ENCODE results near the gene ZNF180. TPM values are rescaled to one million over a fixed set of nuclear protein-coding genes. Genes with fewer than 3 reads are reported as not detected.

ZNF180 gene
- total and polyA plus RNA-seq, 2 donors (not counting 3 experiments of a cell fraction or from before 2014, with no cell fraction given) = 2.1 to 8.6 TPM

DNA sequence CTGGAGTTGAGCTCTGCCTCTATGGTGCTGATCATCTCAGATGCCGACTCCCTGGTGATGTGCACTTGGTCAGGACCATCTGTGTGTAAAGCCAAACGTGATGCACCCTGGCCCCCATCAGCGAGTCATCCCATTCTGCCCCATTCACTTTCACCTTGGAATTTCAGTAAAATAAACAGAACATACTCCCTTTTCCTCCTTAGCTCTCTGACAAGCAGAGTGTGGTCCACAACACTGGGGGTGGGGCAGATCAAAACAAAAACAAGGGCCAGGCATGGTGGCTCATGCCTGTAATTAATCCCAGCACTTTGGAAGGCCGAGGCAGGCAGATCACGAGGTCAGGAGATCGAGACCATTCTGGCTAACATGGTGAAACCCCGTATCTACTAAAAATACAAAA lies 16.8 kb upstream of the ZNF180 start:
- H3K27me3 ChIP-seq (ENCODE audit: control insufficient read depth in 2 of 2, insufficient read depth in 2 of 2, low read length in 2 of 2) = no peaks in the 10 kb centered on the region
- FAIRE-seq (no peak), DNase-seq (ENCODE audit: low read depth, low spot score) (no peak)
- no peak overlapping the region for H2AFZ ChIP-seq (ENCODE audit: low read depth, low read length)
- no TSS peak for BruUV-seq (replicated peaks)
- H3K36me3 ChIP-seq (ENCODE audit: control insufficient read depth in 2 of 2, extremely low read depth in 1 of 2, insufficient read depth in 2 of 2, low read length in 2 of 2) = no peaks in the 10 kb centered on the region
- CTCF ChIA-PET = interaction anchor here (0.6 to 1.4 kb wide), 4 partner anchors 9 to 53 kb away, joined by 3 to 4 read pairs (median 4); no protein-coding TSS in a partner anchor
- POLR2A ChIA-PET = no interaction called here
- intact Hi-C loops (cut with micrococcal nuclease) (no loop called here), dilution Hi-C loops (cut with MboI; ENCODE audit: extremely low pct_ligation_motif_present, low sequenced_read_pairs) (no loop called here)
- H3K4me1 ChIP-seq (ENCODE audit: control insufficient read depth, extremely low read depth, insufficient read depth, low read length) = no peaks in the 10 kb centered on the region
- no peak overlapping the region for H3K27ac ChIP-seq (ENCODE audit: insufficient read depth, low read depth, low read length)
- no peaks in the 10 kb centered on the region for H4K20me1 ChIP-seq (replicated peaks; ENCODE audit: control insufficient read depth, extremely low read depth, insufficient read depth, low read length)
- H3K9me1 ChIP-seq (replicated peaks; ENCODE audit: control insufficient read depth, extremely low read depth, insufficient read depth, low read length) = no peaks in the 10 kb centered on the region
- no peak overlapping the region for H3K4me2 ChIP-seq (ENCODE audit: insufficient read depth, low read length)
- TF ChIP-seq GATA2 (IDR thresholded peaks at IDR 0.05; ENCODE audit: insufficient read depth, insufficient read length, low read depth, low read length) (no peak), POLR2AphosphoS5 (IDR thresholded peaks at IDR 0.05; ENCODE audit: insufficient read depth, low read depth, low read length) (no peak), MYC (IDR thresholded peaks at IDR 0.05; ENCODE audit: low read depth, low read length) (no peak)
- no peaks in the 10 kb centered on the region for H3K9me3 ChIP-seq (replicated peaks; ENCODE audit: control insufficient read depth, insufficient read depth, low read length)
- no peaks in the 10 kb centered on the region for H3K79me2 ChIP-seq (ENCODE audit: control insufficient read depth, insufficient read depth, low read length)
- H3K4me3 ChIP-seq (replicated peaks in 1 of 3; ENCODE audit: insufficient read depth in 1 of 3, low read depth in 1 of 3, low read length in 3 of 3) = no peak overlapping the region
- no peak overlapping the region for H3K9ac ChIP-seq (replicated peaks; ENCODE audit: extremely low read depth, insufficient read depth, low read length)

GRCh38 chr19:44515907-44516306 lies 15.6 kb upstream of the ZNF180 start:
- H3K9me1 ChIP-seq (replicated peaks; ENCODE audit: control insufficient read depth, extremely low read depth, insufficient read depth, low read length) = no peaks in the 10 kb centered on the region
- intact Hi-C loops (cut with micrococcal nuclease) (no loop called here), dilution Hi-C loops (cut with MboI; ENCODE audit: extremely low pct_ligation_motif_present, low sequenced_read_pairs) (no loop called here)
- no peak overlapping the region for H3K4me3 ChIP-seq (replicated peaks in 1 of 3; ENCODE audit: insufficient read depth in 1 of 3, low read depth in 1 of 3, low read length in 3 of 3)
- TF ChIP-seq POLR2AphosphoS5 (IDR thresholded peaks at IDR 0.05; ENCODE audit: insufficient read depth, low read depth, low read length) = no peak
- no peak for TF ChIP-seq EZH2 (IDR thresholded peaks at IDR 0.05; ENCODE audit: borderline replicate concordance, low read depth, low read length, severe bottlenecking)
- no peak for TF ChIP-seq GATA2 (IDR thresholded peaks at IDR 0.05; ENCODE audit: insufficient read depth, insufficient read length, low read depth, low read length)
- no peak for TF ChIP-seq POLR2A (IDR thresholded peaks at IDR 0.05; ENCODE audit: low read depth, low read length)
- TF ChIP-seq, protein P1, sequence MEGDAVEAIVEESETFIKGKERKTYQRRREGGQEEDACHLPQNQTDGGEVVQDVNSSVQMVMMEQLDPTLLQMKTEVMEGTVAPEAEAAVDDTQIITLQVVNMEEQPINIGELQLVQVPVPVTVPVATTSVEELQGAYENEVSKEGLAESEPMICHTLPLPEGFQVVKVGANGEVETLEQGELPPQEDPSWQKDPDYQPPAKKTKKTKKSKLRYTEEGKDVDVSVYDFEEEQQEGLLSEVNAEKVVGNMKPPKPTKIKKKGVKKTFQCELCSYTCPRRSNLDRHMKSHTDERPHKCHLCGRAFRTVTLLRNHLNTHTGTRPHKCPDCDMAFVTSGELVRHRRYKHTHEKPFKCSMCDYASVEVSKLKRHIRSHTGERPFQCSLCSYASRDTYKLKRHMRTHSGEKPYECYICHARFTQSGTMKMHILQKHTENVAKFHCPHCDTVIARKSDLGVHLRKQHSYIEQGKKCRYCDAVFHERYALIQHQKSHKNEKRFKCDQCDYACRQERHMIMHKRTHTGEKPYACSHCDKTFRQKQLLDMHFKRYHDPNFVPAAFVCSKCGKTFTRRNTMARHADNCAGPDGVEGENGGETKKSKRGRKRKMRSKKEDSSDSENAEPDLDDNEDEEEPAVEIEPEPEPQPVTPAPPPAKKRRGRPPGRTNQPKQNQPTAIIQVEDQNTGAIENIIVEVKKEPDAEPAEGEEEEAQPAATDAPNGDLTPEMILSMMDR (IDR thresholded peaks at IDR 0.05; ENCODE audit: extremely low read depth in 1 of 2, insufficient read depth in 1 of 2, low read depth in 1 of 2, low read length in 2 of 2) = no peak
- no peak for FAIRE-seq
- no TSS peak for BruUV-seq (replicated peaks)
- H3K9me3 ChIP-seq (replicated peaks; ENCODE audit: control insufficient read depth, insufficient read depth, low read length) = no peaks in the 10 kb centered on the region
- H3K27me3 ChIP-seq (ENCODE audit: control insufficient read depth in 2 of 2, insufficient read depth in 2 of 2, low read length in 2 of 2) = no peaks in the 10 kb centered on the region
- H2AFZ ChIP-seq (ENCODE audit: low read depth, low read length) = no peak overlapping the region
- H3K79me2 ChIP-seq (ENCODE audit: control insufficient read depth, insufficient read depth, low read length) = no peaks in the 10 kb centered on the region
- no peaks in the 10 kb centered on the region for H3K4me1 ChIP-seq (ENCODE audit: control insufficient read depth, extremely low read depth, insufficient read depth, low read length)
- CTCF ChIA-PET = interaction anchor here (1.4 kb wide), 1 partner anchor 9 kb away, joined by 4 read pairs; no protein-coding TSS in a partner anchor
- no peak overlapping the region for H3K4me2 ChIP-seq (ENCODE audit: insufficient read depth, low read length)
- DNase-seq (ENCODE audit: low read depth, low spot score) = no peak
- no peaks in the 10 kb centered on the region for H4K20me1 ChIP-seq (replicated peaks; ENCODE audit: control insufficient read depth, extremely low read depth, insufficient read depth, low read length)
- no peak overlapping the region for H3K27ac ChIP-seq (ENCODE audit: insufficient read depth, low read depth, low read length)
- POLR2A ChIA-PET = no interaction called here
- H3K9ac ChIP-seq (replicated peaks; ENCODE audit: extremely low read depth, insufficient read depth, low read length) = no peak overlapping the region
- no peaks in the 10 kb centered on the region for H3K36me3 ChIP-seq (ENCODE audit: control insufficient read depth in 2 of 2, extremely low read depth in 1 of 2, insufficient read depth in 2 of 2, low read length in 2 of 2)

Data from endothelial cell of umbilical vein (primary cell).